Breast epithelium (tissue), 4 donors: ENCODE data around the gene POLDIP3. TPM values are rescaled to one million over a fixed set of nuclear protein-coding genes. Genes with fewer than 3 reads are reported as not detected.

Experiments used
- DNase-seq, 2 donors: peaks; one replicate each; pipeline ENCODE4 v3.0.0-alpha.2; 2019; ENCODE audit warnings: low spot score in 2 of 2
- H3K27ac ChIP-seq, 2 donors: fragments of 200-600 bp; sonication (generic) in 1 of 2; one replicate each; pipeline ENCODE4 v1.5.1; 2016 to 2019; ENCODE audit warnings: mild to moderate bottlenecking in 1 of 2
- H3K27me3 ChIP-seq, 2 donors: fragments of 200-600 bp; sonication (generic) in 1 of 2; one replicate each; pipeline versions ENCODE4 v1.5.1 to v1.6.0; 2017 to 2019; ENCODE audit warnings: control low read depth in 1 of 2, mild to moderate bottlenecking in 1 of 2
- H3K36me3 ChIP-seq: fragments of 200-600 bp; one replicate; pipeline ENCODE4 v1.5.1; 2019
- H3K4me1 ChIP-seq, 2 donors: fragments of 200-600 bp; sonication (generic); one replicate each; pipeline ENCODE4 v1.5.1; 2016 to 2019; ENCODE audit warnings: control low read depth in 1 of 2
- H3K4me3 ChIP-seq, 3 donors: fragments of 200-600 bp; sonication (generic); 1 replicate in 2 of 3; 2 replicates in 1 of 3; pipeline ENCODE4 v1.5.1; 2016 to 2019; ENCODE audit warnings: mild to moderate bottlenecking in 3 of 3, moderate library complexity in 2 of 3
- H3K9me3 ChIP-seq, 2 donors: fragments of 200-600 bp; sonication (generic) in 1 of 2; one replicate each; pipeline ENCODE4 v1.5.1; 2016 to 2019; ENCODE audit warnings: control low read depth in 1 of 2
- CTCF ChIP-seq, 3 donors: fragments of 450-650 bp; IDR thresholded peaks; one replicate each; pipeline ENCODE4 v1.5.1; 2016 to 2017; ENCODE audit warnings: antibody characterized with exemption in 3 of 3, mild to moderate bottlenecking in 3 of 3, moderate library complexity in 3 of 3
- POLR2A ChIP-seq: fragments of 450-650 bp; IDR thresholded peaks from one replicate; pipeline ENCODE4 v1.6.1; 2016; ENCODE audit warnings: antibody characterized with exemption, mild to moderate bottlenecking, moderate library complexity
- POLR2AphosphoS5 ChIP-seq, 3 donors: sonication (generic); formaldehyde crosslinking; IDR thresholded peaks; one replicate each; pipeline ENCODE4 v1.6.1; 2017; ENCODE audit warnings: antibody characterized with exemption in 3 of 3
- intact Hi-C: fragments of 100-400 bp; cut with DNase I; formaldehyde crosslinking; loops from one replicate; pipeline ENCODE4 v1.15.1; 2023; ENCODE audit warnings: low total_unique reads
- total RNA-seq, 3 donors: library from RNA; depleted of rRNA; stranded (reverse); fragments of >200 nt; gene quantifications; one replicate each; pipeline ENCODE4 v1.1.0, GENCODE V29; 2016

POLDIP3 gene
- total RNA-seq, 3 donors from 2014 or later, result 33.1 to 52.8 (median 38.3) TPM

DNA sequence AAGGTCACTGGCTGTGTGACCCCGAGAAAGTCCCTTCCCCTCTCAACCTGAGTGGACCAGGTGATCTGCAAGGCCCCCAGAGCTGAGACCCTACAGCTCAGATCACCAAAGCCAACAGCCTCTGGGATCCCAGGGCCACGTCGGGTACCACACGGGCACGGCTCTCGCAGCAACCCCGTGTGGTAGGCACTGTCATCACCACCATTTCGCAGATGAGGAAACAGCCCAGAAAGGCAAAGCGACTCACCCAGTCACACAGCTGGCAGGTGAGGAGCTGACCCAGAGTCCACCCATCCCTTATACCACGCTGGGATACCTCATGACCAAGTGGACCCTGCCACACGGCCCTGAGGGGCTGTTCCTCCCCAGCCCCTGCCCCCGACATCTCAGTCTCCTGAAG lies 22.9 kb upstream of the POLDIP3 start:
- Histone ChIP-seq H3K27me3 (no peaks in the 10 kb centered on the region), H3K4me3 (no peak overlapping the region), H3K9me3 (no peaks in the 10 kb centered on the region), H3K27ac (no peak overlapping the region), H3K36me3 (no peaks in the 10 kb centered on the region), H3K4me1 (no peaks in the 10 kb centered on the region)
- DNase-seq, result no peak
- intact Hi-C loops, result no loop called here
- TF ChIP-seq POLR2A (no peak), POLR2AphosphoS5 (IDR thresholded peaks at IDR 0.05) (no peak), CTCF (IDR thresholded peaks at IDR 0.05) (no peak)

- Histone ChIP-seq H3K27me3 (no peaks in the 10 kb centered on the region), H3K9me3 (no peaks in the 10 kb centered on the region), H3K4me1 (no peaks in the 10 kb centered on the region), H3K36me3 (no peaks in the 10 kb centered on the region), H3K27ac (no peak overlapping the region), H3K4me3 (no peak overlapping the region)
- TF ChIP-seq POLR2AphosphoS5 (IDR thresholded peaks at IDR 0.05), result no peak
- no peak for TF ChIP-seq CTCF (IDR thresholded peaks at IDR 0.05)
- TF ChIP-seq POLR2A, result no peak
- no peak for DNase-seq
- intact Hi-C loops, result no loop called here
Observed at GRCh38 chr22:42636506-42636905, 21.8 kb upstream of the POLDIP3 start.

- Histone ChIP-seq H3K4me1 (no peaks in the 10 kb centered on the region), H3K27ac (peak overlapping the region in 1 of 2 donors; percentile 67), H3K9me3 (no peaks in the 10 kb centered on the region), H3K27me3 (no peaks in the 10 kb centered on the region), H3K4me3 (no peak overlapping the region), H3K36me3 (peaks cover 1% of the 10 kb centered on the region)
- intact Hi-C loops, result no loop called here
- TF ChIP-seq CTCF (IDR thresholded peaks at IDR 0.05), result no peak
- TF ChIP-seq POLR2AphosphoS5 (IDR thresholded peaks at IDR 0.05), result peak in 1 of 3 donors; percentile 50
- TF ChIP-seq POLR2A, result no peak
- DNase-seq, result no peak
Observed at GRCh38 chr22:42635531-42635930, 20.8 kb upstream of the POLDIP3 start.

GRCh38 chr22:42633013-42633412 lies 18.3 kb upstream of the POLDIP3 start:
- H3K4me1 ChIP-seq, result no peaks in the 10 kb centered on the region
- no peak overlapping the region for H3K4me3 ChIP-seq
- no peak for DNase-seq
- intact Hi-C loops, result no loop called here
- no peak for TF ChIP-seq POLR2AphosphoS5 (IDR thresholded peaks at IDR 0.05)
- no peak for TF ChIP-seq POLR2A
- TF ChIP-seq CTCF (IDR thresholded peaks at IDR 0.05), result no peak
- no peaks in the 10 kb centered on the region for H3K9me3 ChIP-seq
- no peaks in the 10 kb centered on the region for H3K27me3 ChIP-seq
- H3K36me3 ChIP-seq, result peaks cover 7% of the 10 kb centered on the region
- H3K27ac ChIP-seq, result no peak overlapping the region

DNA sequence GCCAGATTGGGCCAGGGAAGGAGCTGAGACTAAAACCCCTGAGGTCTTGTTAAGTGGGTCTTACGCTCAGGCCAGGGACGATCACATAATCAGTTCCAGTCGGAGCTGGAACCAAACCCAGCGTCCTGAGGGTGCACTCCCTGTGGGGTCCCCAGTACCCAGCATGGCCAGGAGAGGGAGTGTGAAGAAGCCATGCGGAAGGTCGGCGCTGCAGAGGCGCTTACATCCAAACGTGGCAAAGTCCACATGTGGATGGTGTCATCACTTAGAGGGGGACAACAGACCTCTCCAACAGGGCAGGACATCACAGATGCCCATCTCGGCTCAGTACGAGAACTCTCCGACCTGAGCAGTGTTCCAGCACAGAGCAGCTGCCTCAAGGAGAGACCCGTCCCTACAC lies 17.4 kb upstream of the POLDIP3 start:
- H3K27ac ChIP-seq, result no peak overlapping the region
- no peak overlapping the region for H3K4me3 ChIP-seq
- DNase-seq, result no peak
- no peaks in the 10 kb centered on the region for H3K27me3 ChIP-seq
- intact Hi-C loops, result no loop called here
- H3K4me1 ChIP-seq, result no peaks in the 10 kb centered on the region
- peaks cover 10% of the 10 kb centered on the region for H3K36me3 ChIP-seq
- H3K9me3 ChIP-seq, result no peaks in the 10 kb centered on the region
- no peak for TF ChIP-seq POLR2AphosphoS5 (IDR thresholded peaks at IDR 0.05)
- TF ChIP-seq POLR2A, result no peak
- TF ChIP-seq CTCF (IDR thresholded peaks at IDR 0.05), result no peak
